NT2/D1 (cell line): Measurements from ENCODE around the gene MGLL.

Experiments
- SUZ12 ChIP-seq: IDR thresholded peaks from 2 replicates; pipeline ENCODE4 v1.6.1; 2011; ENCODE audit not compliant: insufficient read length, insufficient read depth; ENCODE audit errors: extremely low read depth
- YY1 ChIP-seq: IDR thresholded peaks from 2 replicates; pipeline ENCODE4 v1.6.1; 2011; ENCODE audit not compliant: insufficient read length, insufficient read depth
- ZNF274 ChIP-seq: IDR thresholded peaks from 2 replicates; pipeline ENCODE4 v1.6.1; 2011; ENCODE audit warnings: mild to moderate bottlenecking, low read depth, low read length

DNA sequence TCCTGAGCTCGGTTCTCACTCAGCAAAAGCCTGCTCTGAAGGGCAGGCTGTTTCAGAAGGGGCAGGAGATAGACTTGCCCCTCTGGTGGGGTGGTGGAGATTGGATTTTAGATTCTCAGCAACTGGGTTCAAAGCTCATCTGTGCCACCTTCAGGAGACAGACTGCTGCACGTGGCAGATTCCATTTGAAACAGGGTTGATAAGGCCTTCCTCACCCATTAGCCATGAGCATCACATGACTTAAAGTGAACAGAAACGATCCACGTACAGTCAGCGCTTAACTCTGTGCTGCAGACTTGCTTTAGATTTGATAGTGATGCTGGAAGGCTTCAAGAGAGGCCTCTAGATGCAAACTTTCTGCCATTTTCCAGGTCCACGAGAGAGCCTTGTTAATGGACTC lies 35.0 kb upstream of the MGLL start:
- TF ChIP-seq YY1 (no peak), SUZ12 (no peak), ZNF274 (no peak)
